GM12891 (cell line): Measurements from ENCODE around the gene EPB41L2.

Experiments
- DNase-seq: peaks from one replicate; pipeline ENCODE4 v3.0.0; 2011; ENCODE audit warnings: low spot score; ENCODE audit not compliant: insufficient read length
- FAIRE-seq: peaks from 2 replicates; lab custom pipeline; 2011; peaks lifted over from hg19 to GRCh38; lab: Jason Lieb, UNC
- PAX5 ChIP-seq: IDR thresholded peaks from 2 replicates; pipeline ENCODE4 v1.6.1; 2011; ENCODE audit warnings: low read length, moderate library complexity, mild to moderate bottlenecking; ENCODE audit not compliant: insufficient read depth, severe bottlenecking
- POLR2A ChIP-seq: IDR thresholded peaks from 2 replicates; pipeline ENCODE4 v1.6.1; 2011; ENCODE audit warnings: low read depth, low read length, control low read depth
- POLR2AphosphoS5 ChIP-seq: IDR thresholded peaks from 2 replicates; pipeline ENCODE4 v1.6.1; 2011; ENCODE audit warnings: low read depth, low read length, control low read depth
- POU2F2 ChIP-seq: IDR thresholded peaks from 2 replicates; pipeline ENCODE4 v1.6.1; 2011; ENCODE audit warnings: low read depth, mild to moderate bottlenecking, control low read depth, low read length, moderate library complexity
- SPI1 ChIP-seq: IDR thresholded peaks from 2 replicates; pipeline ENCODE4 v1.6.1; 2011; ENCODE audit warnings: low read depth, low read length, control low read depth
- TAF1 ChIP-seq: IDR thresholded peaks from 2 replicates; pipeline ENCODE4 v1.6.1; 2011; ENCODE audit warnings: low read depth, low read length, control low read depth

The EPB41L2 gene

DNA sequence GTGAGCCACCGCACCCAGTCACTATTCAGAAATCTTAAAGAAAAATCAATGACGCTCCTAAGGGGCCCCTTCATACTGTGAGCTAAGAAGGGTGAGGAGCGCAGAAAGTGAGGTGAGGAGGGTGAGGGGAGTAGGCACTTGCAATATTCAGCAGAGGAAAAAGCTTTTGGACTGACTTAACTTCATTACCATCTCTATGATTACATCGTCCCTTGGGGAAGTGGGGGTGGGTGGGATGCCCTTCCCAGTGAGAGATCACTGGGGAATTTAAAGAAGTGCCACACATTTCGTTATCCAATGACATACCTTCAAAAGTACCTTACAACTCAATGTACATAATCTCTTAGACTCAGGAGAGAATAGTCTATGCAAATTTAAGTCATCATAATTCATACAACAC is 189.3 kb downstream of the EPB41L2 start:
- TF ChIP-seq POLR2AphosphoS5: no peak
- no peak for TF ChIP-seq PAX5
- DNase-seq: no peak
- no peak for FAIRE-seq

DNA sequence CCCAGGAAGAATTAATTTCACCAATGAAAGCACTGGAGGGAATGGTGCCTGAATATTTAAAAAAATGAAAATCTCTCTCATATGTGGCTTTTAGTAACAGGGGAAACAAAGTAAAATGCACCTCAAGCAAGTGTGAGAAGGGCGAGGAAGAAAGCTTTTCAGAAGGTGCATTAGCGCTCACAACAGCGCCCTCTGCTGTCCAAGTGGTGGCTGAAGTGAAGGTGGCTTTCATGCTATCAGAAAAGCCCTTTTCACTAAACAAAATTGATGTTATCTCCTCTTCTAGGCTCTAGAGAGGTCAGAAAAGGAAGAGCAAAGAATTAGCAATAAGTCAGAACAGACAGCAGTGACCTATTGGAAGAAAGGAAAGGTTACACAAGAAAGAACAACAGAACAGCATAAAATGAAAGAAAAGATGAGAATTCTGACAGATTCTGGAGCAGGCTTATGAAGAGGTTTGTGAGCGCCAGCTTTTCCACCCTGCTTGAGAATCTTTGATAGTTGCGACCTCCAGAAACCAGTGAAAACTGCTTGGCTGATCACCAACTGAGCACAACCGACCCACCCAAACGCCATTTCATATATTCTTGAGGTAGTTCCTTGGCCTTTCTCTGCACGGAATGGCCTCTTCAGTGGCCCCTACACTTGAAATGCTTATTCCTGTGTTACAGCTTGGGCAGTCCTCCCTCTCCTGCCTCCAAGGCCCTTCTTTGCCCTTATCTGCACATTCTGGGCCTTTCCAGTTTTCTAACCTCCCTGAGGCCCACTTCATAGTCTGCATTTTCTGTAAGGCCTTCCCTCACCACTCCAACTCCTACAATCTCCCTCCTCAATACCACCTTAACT is 190.6 kb downstream of the EPB41L2 start:
- TF ChIP-seq POLR2AphosphoS5 (no peak), SPI1 (no peak), TAF1 (no peak), POLR2A (no peak), PAX5 (no peak), POU2F2 (no peak)
- FAIRE-seq (peak; percentile 58), DNase-seq (peak; percentile 0)

DNA sequence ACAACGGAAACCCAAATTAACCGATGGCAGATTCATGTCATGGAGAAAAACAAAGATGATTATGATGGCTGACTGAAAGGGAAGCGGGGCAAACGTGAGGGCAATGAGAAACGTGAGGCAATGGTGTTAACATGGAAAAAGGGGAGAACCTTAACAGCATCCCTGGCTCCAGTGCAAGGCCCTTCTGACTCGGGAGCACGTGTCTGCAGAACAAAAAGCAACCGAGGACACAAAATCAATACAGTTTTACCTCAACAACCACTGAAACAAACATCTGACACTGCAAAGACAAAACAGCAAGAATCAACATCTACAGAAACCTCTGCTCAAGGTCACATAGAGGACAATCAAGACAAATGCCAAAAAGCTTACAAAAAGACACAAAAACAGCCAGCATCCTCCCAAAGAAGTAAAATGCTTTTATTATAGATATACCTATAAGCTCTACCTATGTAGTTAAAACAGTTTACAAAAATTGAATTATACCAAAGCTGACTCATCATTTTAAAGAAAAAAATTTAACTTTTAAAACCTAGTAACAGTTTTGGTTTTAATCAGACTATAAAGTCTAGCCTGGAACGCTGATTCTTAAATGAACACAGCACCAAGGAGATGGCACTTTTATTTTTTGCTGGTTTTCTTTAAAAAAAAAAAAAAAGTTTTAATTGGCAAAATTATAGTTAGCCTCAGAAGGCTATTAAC is 192.7 kb downstream of the EPB41L2 start:
- FAIRE-seq (no peak), DNase-seq (no peak)
- TF ChIP-seq POLR2AphosphoS5: no peak
- TF ChIP-seq TAF1: no peak

DNA sequence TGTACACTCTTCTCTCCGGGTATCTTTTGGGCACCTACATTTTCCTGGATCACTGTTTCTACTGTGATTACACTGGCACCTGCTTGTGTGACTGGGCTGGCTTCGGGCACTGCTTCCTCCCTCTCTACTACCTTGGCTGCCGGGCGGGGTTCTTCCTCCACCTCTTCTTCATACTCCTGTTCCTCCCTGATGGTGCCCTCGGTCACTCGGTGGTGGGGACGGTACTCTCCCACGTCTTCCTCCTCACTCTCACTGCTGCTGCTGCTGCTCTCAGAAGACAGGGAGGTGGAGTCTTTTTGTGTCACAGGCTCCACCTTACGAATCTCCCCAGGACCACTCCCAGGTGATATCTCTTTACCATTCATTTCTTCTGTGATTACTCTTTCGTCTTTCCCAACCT is 193.4 kb downstream of the EPB41L2 start:
- FAIRE-seq (no peak), DNase-seq (no peak)
- TF ChIP-seq POU2F2 (no peak), PAX5 (no peak), POLR2AphosphoS5 (no peak), SPI1 (no peak), TAF1 (no peak), POLR2A (no peak)

DNA sequence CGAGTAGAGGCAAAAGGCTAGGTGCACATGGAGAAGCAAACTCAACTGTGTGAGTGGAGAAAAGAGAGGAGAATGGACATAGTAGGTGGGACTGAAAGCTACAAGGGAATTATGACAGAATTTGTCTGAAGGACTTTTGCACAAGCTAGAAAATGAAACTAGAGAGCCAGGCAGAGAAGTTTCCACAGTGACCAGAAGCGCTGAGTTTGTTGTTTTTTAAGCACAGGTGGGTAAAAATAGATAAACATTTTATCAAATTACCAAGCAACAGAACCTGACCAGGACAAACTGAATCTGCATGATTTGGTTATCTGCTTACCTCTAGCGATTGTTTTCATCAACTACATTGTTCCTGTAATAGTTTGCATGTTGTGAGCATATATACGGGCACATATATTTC is 197.3 kb downstream of the EPB41L2 start:
- TF ChIP-seq PAX5: no peak
- TF ChIP-seq POLR2AphosphoS5: no peak
- no peak for TF ChIP-seq POLR2A
- no peak for TF ChIP-seq TAF1
- no peak for TF ChIP-seq SPI1
- TF ChIP-seq POU2F2: no peak
- DNase-seq (no peak), FAIRE-seq (no peak)

DNA sequence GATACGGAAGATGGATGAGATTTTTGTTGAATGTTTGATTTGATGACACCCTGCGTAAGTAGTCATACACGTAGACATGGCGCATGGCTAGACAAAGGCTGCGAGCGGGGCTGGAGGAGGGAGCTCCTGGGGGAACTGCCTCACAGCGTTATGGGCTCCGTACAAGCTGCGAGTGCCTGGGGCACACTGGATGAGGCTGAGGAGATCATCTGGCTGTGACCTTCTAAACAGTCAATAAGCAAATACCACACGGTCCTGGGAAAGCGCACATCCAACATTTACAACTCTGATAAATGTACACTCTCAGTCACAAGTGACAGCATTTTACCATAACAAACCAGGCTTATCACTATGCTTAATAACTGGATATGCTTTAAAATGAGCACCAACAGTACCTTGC is 198.7 kb downstream of the EPB41L2 start:
- DNase-seq (no peak), FAIRE-seq (no peak)
- TF ChIP-seq PAX5 (no peak), POU2F2 (no peak), TAF1 (no peak), SPI1 (no peak), POLR2AphosphoS5 (no peak), POLR2A (no peak)

DNA sequence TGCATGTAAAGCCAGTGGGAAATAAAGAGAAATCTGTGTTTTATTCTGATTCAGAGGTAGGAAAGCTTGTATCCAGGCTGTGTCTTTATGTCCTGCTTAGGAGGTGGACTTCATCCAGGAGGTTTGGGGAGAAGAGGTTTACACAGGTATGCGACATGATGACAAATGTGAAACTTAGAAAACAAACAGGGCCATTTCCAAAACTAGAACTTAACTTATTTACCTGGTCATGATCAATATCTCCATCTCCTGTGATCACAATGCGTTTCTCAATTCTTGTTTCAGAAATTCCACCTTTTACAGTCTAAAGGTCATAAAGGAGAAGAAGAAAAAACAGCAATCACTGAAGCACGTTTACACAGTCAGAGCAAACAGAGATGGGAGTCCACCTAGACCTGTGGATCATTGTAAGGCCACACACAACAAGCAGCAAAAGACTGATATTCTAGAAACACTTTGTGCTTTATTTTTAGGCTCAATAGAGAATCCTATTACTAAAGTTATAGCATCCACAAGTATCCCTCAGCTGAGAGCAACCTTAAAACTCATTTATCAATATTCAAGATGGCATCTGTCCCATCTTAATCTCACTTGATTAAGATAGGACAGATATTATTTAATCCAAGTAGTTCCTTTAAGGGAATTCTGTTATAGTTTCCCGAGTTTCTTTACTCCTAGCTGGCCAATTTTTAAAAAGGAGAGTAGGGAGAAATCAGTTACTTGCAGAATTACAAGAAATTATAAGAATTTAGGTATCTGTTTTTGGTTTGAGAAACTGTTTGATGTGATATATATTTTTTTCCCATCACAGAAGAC is 199.4 kb downstream of the EPB41L2 start:
- FAIRE-seq (no peak), DNase-seq (no peak)
- no peak for TF ChIP-seq TAF1
- TF ChIP-seq POLR2A: no peak
- TF ChIP-seq POU2F2: no peak
- no peak for TF ChIP-seq PAX5
- no peak for TF ChIP-seq POLR2AphosphoS5
- TF ChIP-seq SPI1: no peak

DNA sequence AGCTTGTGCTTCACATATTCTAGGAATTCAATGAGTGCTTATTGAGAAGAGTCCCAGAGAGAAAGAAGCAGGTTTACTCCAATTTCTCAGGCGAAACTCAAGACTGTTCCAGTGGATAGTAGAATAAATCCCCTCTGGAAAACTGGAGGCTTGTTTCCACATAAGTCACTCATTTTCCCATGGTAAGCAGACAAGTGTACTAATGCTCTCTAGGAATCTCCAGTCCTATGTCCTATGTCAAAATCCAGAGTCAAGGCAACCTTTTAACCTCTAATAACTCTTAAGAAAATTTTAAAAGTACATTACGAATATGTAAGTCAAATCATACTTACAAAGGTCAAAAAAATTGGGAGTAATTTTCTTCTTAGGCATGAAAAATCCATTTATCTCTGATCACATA is 200.7 kb downstream of the EPB41L2 start:
- TF ChIP-seq SPI1: no peak
- TF ChIP-seq POU2F2: no peak
- no peak for TF ChIP-seq PAX5
- TF ChIP-seq POLR2AphosphoS5: no peak
- TF ChIP-seq POLR2A: no peak
- no peak for TF ChIP-seq TAF1
- FAIRE-seq: no peak
- DNase-seq: no peak

DNA sequence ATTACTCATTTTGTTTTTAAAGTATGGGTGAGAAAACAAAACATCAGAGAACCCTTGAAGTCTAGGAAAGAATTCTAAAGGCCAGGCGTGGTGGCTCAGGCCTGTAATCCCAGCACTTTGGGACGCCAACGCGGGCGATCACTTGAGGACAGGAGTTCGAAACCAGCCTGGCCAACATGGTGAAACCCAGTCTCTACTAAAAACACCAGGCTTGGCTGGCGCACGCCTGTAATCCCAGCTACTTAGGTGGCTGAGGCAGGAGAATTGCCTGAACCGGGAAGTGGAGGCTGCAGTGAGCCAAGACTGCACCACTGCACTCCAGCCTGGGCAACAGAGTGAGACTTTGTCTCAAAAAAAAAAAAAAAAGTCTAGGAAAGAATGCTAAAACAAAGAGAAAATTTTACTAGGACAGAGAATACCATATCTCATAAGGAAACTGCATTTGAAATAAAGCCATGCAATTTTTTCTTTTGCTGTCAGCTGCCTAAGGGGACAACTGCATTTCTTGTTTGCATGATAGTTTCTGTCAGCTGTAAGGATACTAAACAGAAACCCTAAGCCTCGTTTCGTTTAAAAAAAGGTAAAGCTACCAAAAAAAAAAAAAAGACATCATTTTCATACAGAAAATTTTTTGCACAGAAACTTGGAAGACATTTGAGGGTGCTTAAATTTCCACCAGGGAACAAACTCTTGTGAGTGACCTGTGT is 203.7 kb downstream of the EPB41L2 start:
- DNase-seq: no peak
- FAIRE-seq: no peak
- TF ChIP-seq SPI1: no peak
- TF ChIP-seq TAF1: no peak
- no peak for TF ChIP-seq POLR2AphosphoS5
